ENCODE results near the gene YBX3.

GRCh38 chr12:10701131-10701681 lies 21.9 kb downstream of the YBX3 start:
- TF ChIP-seq CTCF (IDR thresholded peaks at IDR 0.05 in 4 of 5, conservative IDR thresholded peaks at IDR 0.05 in 1 of 5) (no peak), POLR2A (IDR thresholded peaks at IDR 0.05) (no peak)

Data from gastrocnemius medialis (tissue), 4 donors.